CD14-positive monocyte (primary cell): ENCODE results near the gene OR6K6. TPM values are rescaled to one million over a fixed set of nuclear protein-coding genes. Genes with fewer than 3 reads are reported as not detected.

Source experiments
- DNase-seq, 3 donors: peaks; one replicate each; pipeline ENCODE4 v3.0.0-alpha.2; 2011 to 2022
- H2AFZ ChIP-seq: 2 replicates; pipeline ENCODE4 v1.6.0; 2012; ENCODE audit warnings: mild to moderate bottlenecking, low read depth, low read length, inconsistent platforms; ENCODE audit not compliant: insufficient read depth, poor library complexity, severe bottlenecking
- H3K27ac ChIP-seq, 2 donors: 1 replicate in 1 of 2; 2 replicates in 1 of 2; pipeline ENCODE4 v1.5.1; 2012 to 2013; ENCODE audit warnings: low read length in 2 of 2, control low read depth in 1 of 2, inconsistent platforms in 1 of 2, low read depth in 1 of 2, mild to moderate bottlenecking in 1 of 2
- H3K27me3 ChIP-seq, 2 donors: one replicate each; pipeline versions ENCODE4 v1.6.0 to v1.6.1; 2011 to 2013; ENCODE audit warnings: low read length in 2 of 2; ENCODE audit not compliant: control insufficient read depth in 2 of 2, insufficient read depth in 2 of 2
- H3K36me3 ChIP-seq, 2 donors: replicated peaks in 1 of 2; 1 replicate in 1 of 2; 2 replicates in 1 of 2; pipeline versions ENCODE4 v1.5.1 to v1.6.1; 2012 to 2013; ENCODE audit warnings: low read length in 2 of 2, control low read depth in 1 of 2, inconsistent platforms in 1 of 2, mild to moderate bottlenecking in 1 of 2; ENCODE audit not compliant: insufficient read depth in 2 of 2, control insufficient read depth in 1 of 2
- H3K4me1 ChIP-seq, 2 donors: 1 replicate in 1 of 2; 2 replicates in 1 of 2; pipeline versions ENCODE4 v1.5.1 to v1.6.1; 2012 to 2013; ENCODE audit warnings: low read length in 2 of 2, control low read depth in 1 of 2, inconsistent platforms in 1 of 2, mild to moderate bottlenecking in 1 of 2, moderate library complexity in 1 of 2; ENCODE audit not compliant: insufficient read depth in 2 of 2, control insufficient read depth in 1 of 2
- H3K4me2 ChIP-seq: replicated peaks from 2 replicates; pipeline ENCODE3; 2012; ENCODE audit warnings: low read length, moderate library complexity, mild to moderate bottlenecking; ENCODE audit not compliant: poor library complexity, severe bottlenecking; ENCODE audit errors: extremely low read depth
- H3K4me3 ChIP-seq, 3 experiments: fragments of 200-600 bp in 1 of 3; sonication (generic) in 1 of 3; replicated peaks in 1 of 3; 1 replicate in 2 of 3; 2 replicates in 1 of 3; pipeline ENCODE4 v1.5.1; 2011 to 2013; ENCODE audit warnings: low read length in 3 of 3, mild to moderate bottlenecking in 3 of 3, control low read depth in 2 of 3, low read depth in 2 of 3, inconsistent platforms in 1 of 3, moderate library complexity in 1 of 3
- H3K79me2 ChIP-seq: 2 replicates; pipeline ENCODE4 v1.6.0; 2012; ENCODE audit warnings: mild to moderate bottlenecking, control low read depth, inconsistent platforms, low read length, moderate library complexity; ENCODE audit not compliant: insufficient read depth
- H3K9ac ChIP-seq: 2 replicates; pipeline ENCODE4 v1.6.0; 2017; ENCODE audit warnings: low read length, mild to moderate bottlenecking; ENCODE audit not compliant: insufficient read depth, poor library complexity, severe bottlenecking
- H3K9me3 ChIP-seq, 2 donors: replicated peaks in 1 of 2; 1 replicate in 1 of 2; 2 replicates in 1 of 2; pipeline versions ENCODE4 v1.5.1 to v1.6.1; 2012 to 2013; ENCODE audit warnings: low read length in 2 of 2, control low read depth in 1 of 2; ENCODE audit not compliant: control insufficient read depth in 1 of 2, insufficient read depth in 1 of 2
- H4K20me1 ChIP-seq: 2 replicates; pipeline ENCODE4 v1.6.0; 2012; ENCODE audit warnings: mild to moderate bottlenecking, low read length, control low read depth, moderate library complexity; ENCODE audit not compliant: insufficient read depth
- H3K27ac Mint-ChIP-seq, 7 donors: one replicate each; pipeline ENCODE4 v1.8.0; 2020; ENCODE audit warnings: mild to moderate bottlenecking in 7 of 7, mixed read lengths in 7 of 7, moderate library complexity in 6 of 7, inconsistent platforms in 2 of 7
- H3K27me3 Mint-ChIP-seq, 3 donors: one replicate each; pipeline ENCODE4 v1.8.0; 2021 to 2022; ENCODE audit warnings: low read depth in 3 of 3, mild to moderate bottlenecking in 3 of 3, mixed read lengths in 3 of 3, moderate library complexity in 3 of 3, inconsistent platforms in 1 of 3
- H3K36me3 Mint-ChIP-seq, 2 donors: one replicate each; pipeline ENCODE4 v1.8.0; 2020; ENCODE audit warnings: mixed read lengths in 2 of 2, inconsistent platforms in 1 of 2, mild to moderate bottlenecking in 1 of 2
- H3K4me1 Mint-ChIP-seq: one replicate; pipeline ENCODE4 v1.8.0; 2020; ENCODE audit warnings: mild to moderate bottlenecking, mixed read lengths
- H3K4me3 Mint-ChIP-seq, 2 donors: one replicate each; pipeline ENCODE4 v1.8.0; 2020; ENCODE audit warnings: mild to moderate bottlenecking in 2 of 2, mixed read lengths in 2 of 2, moderate library complexity in 1 of 2
- H3K9me3 Mint-ChIP-seq, 7 donors: one replicate each; pipeline ENCODE4 v1.8.0; 2020 to 2022; ENCODE audit warnings: mixed read lengths in 7 of 7, mild to moderate bottlenecking in 6 of 7, moderate library complexity in 6 of 7, inconsistent platforms in 2 of 7
- WGBS: methylation state at CpG from one replicate; pipeline ENCODE4 v1.1.5; 2013; ENCODE audit warnings: missing lambda C conversion rate; ENCODE audit not compliant: insufficient coverage; 5-methylcytosine and 5-hydroxymethylcytosine counted together
- intact Hi-C, 2 donors: fragments of 100-400 bp; cut with micrococcal nuclease; formaldehyde crosslinking; loops; one replicate each; pipeline versions ENCODE4 v1.15.0 to v1.15.1; 2023
- polyA plus RNA-seq, 3 donors: library from polyadenylated mRNA; depleted of rRNA in 1 of 3; unstranded in 2 of 3; stranded (reverse) in 1 of 3; fragments of 300-500 nt in 2 of 3; fragments of >200 nt in 1 of 3; fragmentation: Illumina TruSeq in 2 of 3; gene quantifications; 1 replicate in 2 of 3; 2 replicates in 1 of 3; pipeline ENCODE4 v1.2.3, GENCODE V29; 2012 to 2021
- TF ChIP-seq, protein P1 (sequence below): fragments of 200-600 bp; IDR thresholded peaks from one replicate; pipeline ENCODE4 v1.8.0; 2022; ENCODE audit warnings: antibody characterized with exemption, mild to moderate bottlenecking

Gene OR6K6
- polyA plus RNA-seq, 3 donors: not detected

DNA sequence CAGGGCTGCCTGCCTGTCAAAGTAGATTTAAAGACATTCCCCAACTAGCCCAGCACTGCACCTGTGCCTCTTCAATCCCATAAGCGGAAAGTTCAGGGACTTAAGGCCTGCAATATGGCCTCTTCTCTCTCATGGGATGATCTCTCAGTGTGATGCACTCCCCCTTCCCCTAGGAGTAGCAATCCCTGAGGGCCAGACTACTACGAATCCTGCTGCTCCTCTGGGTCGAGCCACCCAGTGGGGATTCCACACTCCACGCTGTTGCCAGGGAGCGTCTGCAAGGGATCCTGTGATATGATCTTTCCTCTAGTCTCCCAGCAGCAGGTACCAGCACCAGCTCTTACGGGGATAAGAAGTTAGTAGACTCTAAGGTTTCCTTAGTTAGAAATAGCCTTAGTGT, 39.7 kb downstream of the OR6K6 start:
- H2AFZ ChIP-seq: no peak overlapping the region

GRCh38 chr1:158798531-158798930, 44.0 kb downstream of the OR6K6 start:
- Histone ChIP-seq H3K27ac (peak overlapping the region; percentile 7 to 87), H4K20me1 (no peaks in the 10 kb centered on the region), H3K4me2 (peak overlapping the region; percentile 45), H3K4me1 (peaks cover 90 to 96% of the 10 kb centered on the region in 2 donors), H3K36me3 (no peaks in the 10 kb centered on the region), H3K9ac (no peak overlapping the region), H3K4me3 (peak overlapping the region in 1 of 3 experiments; percentile 65), H3K27me3 (no peaks in the 10 kb centered on the region), H3K79me2 (peaks cover 83% of the 10 kb centered on the region), H2AFZ (no peak overlapping the region), H3K9me3 (no peaks in the 10 kb centered on the region)
- Mint-ChIP-seq H3K9me3 (peaks cover 0 to 3% (median 0%) of the 10 kb centered on the region in 7 donors), H3K27ac (peak overlapping the region; percentile 33 to 98 (median 77)), H3K4me1 (peaks cover 92% of the 10 kb centered on the region), H3K4me3 (peak overlapping the region in 1 of 2 donors; percentile 28), H3K27me3 (peaks cover 0 to 3% (median 0%) of the 10 kb centered on the region in 3 donors), H3K36me3 (no peaks in the 10 kb centered on the region)
- TF ChIP-seq, protein P1, sequence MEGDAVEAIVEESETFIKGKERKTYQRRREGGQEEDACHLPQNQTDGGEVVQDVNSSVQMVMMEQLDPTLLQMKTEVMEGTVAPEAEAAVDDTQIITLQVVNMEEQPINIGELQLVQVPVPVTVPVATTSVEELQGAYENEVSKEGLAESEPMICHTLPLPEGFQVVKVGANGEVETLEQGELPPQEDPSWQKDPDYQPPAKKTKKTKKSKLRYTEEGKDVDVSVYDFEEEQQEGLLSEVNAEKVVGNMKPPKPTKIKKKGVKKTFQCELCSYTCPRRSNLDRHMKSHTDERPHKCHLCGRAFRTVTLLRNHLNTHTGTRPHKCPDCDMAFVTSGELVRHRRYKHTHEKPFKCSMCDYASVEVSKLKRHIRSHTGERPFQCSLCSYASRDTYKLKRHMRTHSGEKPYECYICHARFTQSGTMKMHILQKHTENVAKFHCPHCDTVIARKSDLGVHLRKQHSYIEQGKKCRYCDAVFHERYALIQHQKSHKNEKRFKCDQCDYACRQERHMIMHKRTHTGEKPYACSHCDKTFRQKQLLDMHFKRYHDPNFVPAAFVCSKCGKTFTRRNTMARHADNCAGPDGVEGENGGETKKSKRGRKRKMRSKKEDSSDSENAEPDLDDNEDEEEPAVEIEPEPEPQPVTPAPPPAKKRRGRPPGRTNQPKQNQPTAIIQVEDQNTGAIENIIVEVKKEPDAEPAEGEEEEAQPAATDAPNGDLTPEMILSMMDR: peak; percentile 66
- 25% methylated on average over 1 of the region's 3 CpGs for WGBS
- intact Hi-C loops: loop anchor here (5.0 kb wide), 2 partner anchors 44 to 199 kb away; no protein-coding TSS in a partner anchor
- no peak for DNase-seq

More for the DNA sequence above, 39.7 kb downstream of the OR6K6 start:
- Histone ChIP-seq H3K9ac (no peak overlapping the region), H3K9me3 (no peaks in the 10 kb centered on the region), H4K20me1 (no peaks in the 10 kb centered on the region), H3K79me2 (peaks cover 58% of the 10 kb centered on the region), H3K27me3 (no peaks in the 10 kb centered on the region), H3K4me1 (peaks cover 49 to 56% of the 10 kb centered on the region in 2 donors), H3K36me3 (no peaks in the 10 kb centered on the region), H3K4me3 (peak overlapping the region in 1 of 3 experiments; percentile 46), H3K4me2 (peak overlapping the region; percentile 45), H3K27ac (peak overlapping the region in 1 of 2 donors; percentile 25)
- peaks cover 0 to 5% (median 0%) of the 10 kb centered on the region in 7 donors for H3K9me3 Mint-ChIP-seq
- H3K27me3 Mint-ChIP-seq: no peaks in the 10 kb centered on the region
- peak overlapping the region in 2 of 7 donors; percentile 13 to 81 for H3K27ac Mint-ChIP-seq
- intact Hi-C loops: no loop called here
- H3K4me3 Mint-ChIP-seq: no peak overlapping the region
- no peak for DNase-seq
- no peaks in the 10 kb centered on the region for H3K36me3 Mint-ChIP-seq
- H3K4me1 Mint-ChIP-seq: peaks cover 53% of the 10 kb centered on the region
- TF ChIP-seq, protein P1: no peak
- 98% methylated on average over 4 of the region's 6 CpGs for WGBS
